Epithelial cell of esophagus (primary cell): ENCODE measurements around the gene CTRL.
"Not testable (repeated sequence)": the region's sequence is repeated elsewhere in the genome, so short reads cannot be mapped to it uniquely, and the experiment has no call there.

Experiments used
- DNase-seq: peaks from one replicate; pipeline ENCODE4 v3.0.0; 2010; ENCODE audit warnings: low read depth
- H3K4me3 ChIP-seq: 2 replicates; pipeline ENCODE4 v1.5.1; 2011; ENCODE audit warnings: mild to moderate bottlenecking, low read length, control low read depth
- CTCF ChIP-seq: IDR thresholded peaks from 2 replicates; pipeline ENCODE4 v1.5.1; 2011; ENCODE audit warnings: low read depth, mild to moderate bottlenecking, low read length, control low read depth, inconsistent platforms; ENCODE audit not compliant: insufficient read depth; ENCODE audit errors: missing control alignments

CTRL gene

GRCh38 chr16:67939507-67940445, 8.1 kb upstream of the CTRL start:
- no peak overlapping the region for H3K4me3 ChIP-seq
- no peak for TF ChIP-seq CTCF
- DNase-seq: no peak

DNA sequence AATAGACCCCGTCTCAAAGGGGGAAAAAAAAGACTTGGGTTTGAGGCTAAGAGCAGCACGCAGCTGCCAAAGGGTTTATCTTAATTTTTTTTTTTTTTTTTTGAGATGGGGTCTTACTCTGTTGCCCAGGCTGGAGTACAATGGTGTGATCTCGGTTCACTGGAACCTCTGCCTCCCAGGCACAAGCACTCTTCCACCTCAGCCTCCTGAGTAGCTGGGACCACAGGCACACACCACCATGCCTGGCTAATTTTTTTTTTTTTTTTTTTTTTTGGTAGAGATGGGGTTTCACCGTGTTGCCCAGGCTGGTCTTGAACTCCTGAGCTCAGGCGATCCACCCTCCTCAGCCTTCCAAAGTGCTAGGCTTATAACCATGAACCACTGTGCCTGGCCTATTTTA, 6.1 kb upstream of the CTRL start:
- not testable (repeated sequence) for DNase-seq, H3K4me3 ChIP-seq

GRCh38 chr16:67936880-67937605, 5.4 kb upstream of the CTRL start:
- TF ChIP-seq CTCF: no peak
- peak overlapping the region; percentile 96 for H3K4me3 ChIP-seq
- no peak for DNase-seq

GRCh38 chr16:67936124-67936879, 4.6 kb upstream of the CTRL start, which contains the start of gene PSMB10:
TSS of gene PSMB10 (minus strand) at chr16:67936850. CDS start at chr16:67936749, 101 bp downstream.
- DNase-seq: peak; percentile 59
- no peak for TF ChIP-seq CTCF
- peak within 1 kb of the TSS; percentile 96 for H3K4me3 ChIP-seq

DNA sequence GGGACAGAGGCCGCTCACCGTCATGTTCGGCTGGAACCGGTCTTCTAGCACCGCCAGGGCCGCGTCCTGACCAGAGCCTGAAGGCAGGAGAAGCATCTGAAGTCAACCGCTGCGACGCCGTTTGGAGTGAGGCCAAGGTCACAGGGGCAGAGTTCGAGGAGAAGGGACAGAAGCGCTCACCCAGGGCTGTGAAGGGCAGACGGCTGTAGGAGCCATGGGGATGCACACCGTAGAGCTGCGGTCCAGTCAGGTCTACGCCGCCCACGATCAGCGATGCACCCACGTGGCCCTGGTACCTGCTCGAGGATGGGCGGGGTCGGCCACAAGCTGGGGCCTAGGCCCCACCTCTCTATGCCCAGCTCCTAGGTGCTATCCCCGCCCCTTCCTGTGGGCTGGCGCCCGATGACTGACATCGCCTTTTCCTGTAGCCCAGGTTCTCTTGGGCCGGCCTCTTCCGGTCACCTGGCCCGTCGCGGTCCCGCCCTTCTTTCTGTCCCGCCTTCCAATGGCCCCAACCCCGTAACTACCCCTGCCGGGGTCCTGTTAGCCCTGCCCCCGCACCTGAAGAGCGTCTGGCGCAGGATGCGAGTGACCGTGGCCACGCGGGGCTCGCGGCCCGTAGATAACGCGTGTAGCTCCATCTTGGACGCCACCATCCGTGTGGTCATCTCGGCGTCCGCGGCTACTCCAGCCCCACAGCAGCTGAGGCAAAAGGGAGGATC, 3.9 kb upstream of the CTRL start:
- TF ChIP-seq CTCF: no peak
- DNase-seq: peak; percentile 99
- peak overlapping the region; percentile 96 for H3K4me3 ChIP-seq

- H3K4me3 ChIP-seq: peak overlapping the region; percentile 96
- no peak for DNase-seq
- no peak for TF ChIP-seq CTCF
Measured at GRCh38 chr16:67935101-67935401, 3.4 kb upstream of the CTRL start.
